HFFc6 (cell line): Measurements from ENCODE around the gene DMXL1. TPM values are rescaled to one million over a fixed set of nuclear protein-coding genes. Genes with fewer than 3 reads are reported as not detected.
"Not testable (repeated sequence)": the region's sequence is repeated elsewhere in the genome, so short reads cannot be mapped to it uniquely, and the experiment has no call there.

Experiments used
- DNase-seq: peaks from one replicate; pipeline ENCODE4 v3.0.0-alpha.2; 2018
- H3K27ac Mint-ChIP-seq: 2 replicates; pipeline ENCODE4 v1.8.0; 2020; ENCODE audit warnings: mild to moderate bottlenecking, mixed read lengths
- H3K27me3 Mint-ChIP-seq: 2 replicates; pipeline ENCODE4 v1.8.0; 2021; ENCODE audit warnings: mild to moderate bottlenecking, moderate library complexity, mixed read lengths; ENCODE audit not compliant: insufficient read depth
- H3K36me3 Mint-ChIP-seq: 2 replicates; pipeline ENCODE4 v1.8.0; 2021; ENCODE audit warnings: low read depth, mixed read lengths
- H3K4me1 Mint-ChIP-seq: 2 replicates; pipeline ENCODE4 v1.8.0; 2020; ENCODE audit warnings: low read depth, mixed read lengths
- H3K4me3 Mint-ChIP-seq: 2 replicates; pipeline ENCODE4 v1.8.0; 2020; ENCODE audit warnings: mild to moderate bottlenecking, moderate library complexity, mixed read lengths
- H3K9me3 Mint-ChIP-seq: 2 replicates; pipeline ENCODE4 v1.8.0; 2020; ENCODE audit warnings: mild to moderate bottlenecking, mixed read lengths
- total RNA-seq, 6 experiments: library from RNA; stranded (reverse); fragmentation: NEBNext Ultra II Directional; extraction: Animal tissue kit (Norgen Biotek cat#: 25700); gene quantifications; 2 replicates in 1 of 6; 3 replicates in 5 of 6; pipeline ENCODE4 v1.2.3, GENCODE V29; 2021
- TF ChIP-seq, protein P1 (sequence below): fragments of 200-600 bp; sonication (generic); IDR thresholded peaks from 2 replicates; pipeline ENCODE4 v1.5.0; 2021; ENCODE audit warnings: antibody characterized with exemption, mild to moderate bottlenecking

DMXL1 gene
- total RNA-seq, 6 experiments from 2014 or later = 19.8 to 23.1 (median 21.5) TPM

GRCh38 chr5:119129770-119130169, 58.9 kb downstream of the DMXL1 start:
- TF ChIP-seq, protein P1, sequence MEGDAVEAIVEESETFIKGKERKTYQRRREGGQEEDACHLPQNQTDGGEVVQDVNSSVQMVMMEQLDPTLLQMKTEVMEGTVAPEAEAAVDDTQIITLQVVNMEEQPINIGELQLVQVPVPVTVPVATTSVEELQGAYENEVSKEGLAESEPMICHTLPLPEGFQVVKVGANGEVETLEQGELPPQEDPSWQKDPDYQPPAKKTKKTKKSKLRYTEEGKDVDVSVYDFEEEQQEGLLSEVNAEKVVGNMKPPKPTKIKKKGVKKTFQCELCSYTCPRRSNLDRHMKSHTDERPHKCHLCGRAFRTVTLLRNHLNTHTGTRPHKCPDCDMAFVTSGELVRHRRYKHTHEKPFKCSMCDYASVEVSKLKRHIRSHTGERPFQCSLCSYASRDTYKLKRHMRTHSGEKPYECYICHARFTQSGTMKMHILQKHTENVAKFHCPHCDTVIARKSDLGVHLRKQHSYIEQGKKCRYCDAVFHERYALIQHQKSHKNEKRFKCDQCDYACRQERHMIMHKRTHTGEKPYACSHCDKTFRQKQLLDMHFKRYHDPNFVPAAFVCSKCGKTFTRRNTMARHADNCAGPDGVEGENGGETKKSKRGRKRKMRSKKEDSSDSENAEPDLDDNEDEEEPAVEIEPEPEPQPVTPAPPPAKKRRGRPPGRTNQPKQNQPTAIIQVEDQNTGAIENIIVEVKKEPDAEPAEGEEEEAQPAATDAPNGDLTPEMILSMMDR = no peak
- Mint-ChIP-seq H3K4me3 (no peak overlapping the region), H3K36me3 (peaks cover 16% of the 10 kb centered on the region), H3K9me3 (no peaks in the 10 kb centered on the region), H3K27ac (no peak overlapping the region), H3K27me3 (no peaks in the 10 kb centered on the region), H3K4me1 (no peaks in the 10 kb centered on the region)
- no peak for DNase-seq

DNA sequence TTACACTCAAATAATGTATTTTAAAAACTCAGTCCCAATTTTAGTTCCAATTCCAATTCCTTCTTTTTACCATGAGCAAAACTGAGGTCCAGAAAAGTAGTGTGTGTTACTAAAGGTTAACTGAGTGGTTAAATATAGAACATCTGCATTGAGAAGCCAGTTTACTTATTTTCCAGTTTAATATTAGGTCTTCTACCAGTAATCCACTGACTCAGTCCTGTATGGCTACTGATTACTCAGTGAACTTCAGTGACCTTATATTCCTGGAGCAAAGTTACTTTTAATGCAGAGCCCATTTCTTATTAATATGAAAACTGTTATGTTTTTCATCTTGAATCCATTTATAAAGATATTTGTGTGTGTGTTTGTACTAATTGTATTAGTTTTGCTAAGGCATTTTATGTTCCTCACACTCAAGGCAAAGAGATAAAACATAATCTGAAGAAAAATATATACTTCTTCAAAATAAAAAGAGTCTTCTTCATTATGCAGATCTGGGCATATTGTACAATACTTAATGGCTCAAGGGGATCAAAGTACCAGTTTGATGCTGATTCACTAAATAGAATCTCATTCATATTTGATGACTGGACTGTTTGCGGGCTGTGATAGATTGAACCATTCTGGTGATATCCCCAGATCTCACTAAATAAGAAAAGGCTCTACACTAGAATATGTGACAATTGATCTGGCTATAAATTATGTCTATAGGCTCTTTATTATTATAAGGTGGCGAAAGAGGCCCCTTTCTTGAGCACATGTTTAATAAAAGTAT, 60.8 kb downstream of the DMXL1 start:
- Mint-ChIP-seq H3K4me1 (no peaks in the 10 kb centered on the region), H3K4me3 (no peak overlapping the region), H3K9me3 (peaks cover 7% of the 10 kb centered on the region), H3K27me3 (no peaks in the 10 kb centered on the region), H3K36me3 (peaks cover 35% of the 10 kb centered on the region), H3K27ac (no peak overlapping the region)
- DNase-seq = no peak
- TF ChIP-seq, protein P1 = no peak

DNA sequence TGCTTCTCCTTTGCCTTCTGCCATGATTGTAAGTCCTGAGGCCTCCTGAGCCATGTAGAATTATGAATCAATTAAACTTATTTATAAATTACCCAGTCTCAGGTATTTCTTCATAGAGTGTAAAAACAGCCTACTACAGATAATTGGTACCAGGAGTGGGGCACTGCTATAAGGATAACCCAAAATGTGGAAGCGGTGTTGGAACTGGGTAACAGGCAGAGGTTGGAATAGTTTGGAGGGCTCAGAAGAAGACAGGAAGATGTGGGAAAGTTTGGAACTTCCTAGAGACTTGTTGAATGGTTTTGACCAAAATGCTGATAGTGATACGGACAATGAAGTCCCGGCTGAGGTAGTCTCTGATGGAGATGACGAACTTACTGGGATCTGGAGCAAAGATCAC, 64.9 kb downstream of the DMXL1 start:
- H3K9me3 Mint-ChIP-seq, H3K4me3 Mint-ChIP-seq, DNase-seq, H3K27ac Mint-ChIP-seq, H3K27me3 Mint-ChIP-seq, H3K4me1 Mint-ChIP-seq: not testable (repeated sequence)
- H3K36me3 Mint-ChIP-seq = peaks cover 58% of the 10 kb centered on the region

GRCh38 chr5:119136666-119137318, 65.9 kb downstream of the DMXL1 start:
- no peak overlapping the region for H3K4me3 Mint-ChIP-seq
- H3K4me1 Mint-ChIP-seq = no peaks in the 10 kb centered on the region
- H3K27ac Mint-ChIP-seq = no peak overlapping the region
- peaks cover 58% of the 10 kb centered on the region for H3K36me3 Mint-ChIP-seq
- H3K27me3 Mint-ChIP-seq = peaks cover 1% of the 10 kb centered on the region; the same call in 1 of the 2 replicates
- TF ChIP-seq, protein P1 = no peak
- no peak for DNase-seq
- peaks cover 7% of the 10 kb centered on the region for H3K9me3 Mint-ChIP-seq

DNA sequence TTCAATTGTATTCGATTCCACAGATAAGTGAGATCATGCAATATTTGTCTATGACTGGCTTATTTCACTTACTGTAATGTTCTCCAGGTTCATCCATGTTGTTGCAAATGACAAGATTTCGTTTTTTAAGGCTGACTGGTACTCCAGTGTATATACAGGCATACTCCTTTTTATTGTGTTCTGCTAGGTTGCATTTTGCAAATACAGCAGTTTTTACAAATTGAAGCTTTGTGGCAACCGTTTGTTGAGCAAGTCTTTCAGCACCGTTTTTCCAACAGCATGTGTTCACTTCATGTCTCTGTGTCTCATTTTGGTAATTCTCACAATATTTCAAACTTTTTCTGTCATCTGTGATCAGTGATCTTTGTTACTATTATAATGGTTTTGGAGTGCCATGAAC, 82.7 kb downstream of the DMXL1 start:
- no peaks in the 10 kb centered on the region for H3K27me3 Mint-ChIP-seq
- H3K36me3 Mint-ChIP-seq = peaks cover 32% of the 10 kb centered on the region
- no peak for DNase-seq
- no peak overlapping the region for H3K4me3 Mint-ChIP-seq
- no peaks in the 10 kb centered on the region for H3K4me1 Mint-ChIP-seq
- no peaks in the 10 kb centered on the region for H3K9me3 Mint-ChIP-seq
- H3K27ac Mint-ChIP-seq = no peak overlapping the region
- TF ChIP-seq, protein P1 = no peak

- TF ChIP-seq, protein P1 = no peak
- H3K4me1 Mint-ChIP-seq = no peaks in the 10 kb centered on the region
- no peaks in the 10 kb centered on the region for H3K9me3 Mint-ChIP-seq
- DNase-seq = no peak
- H3K27ac Mint-ChIP-seq = no peak overlapping the region
- peaks cover 20% of the 10 kb centered on the region for H3K36me3 Mint-ChIP-seq
- H3K4me3 Mint-ChIP-seq = no peak overlapping the region
- H3K27me3 Mint-ChIP-seq = no peaks in the 10 kb centered on the region
Measured at GRCh38 chr5:119158144-119158543, 87.3 kb downstream of the DMXL1 start.
